Measurements from ENCODE around the gene C11orf52. TPM values are rescaled to one million over a fixed set of nuclear protein-coding genes. Genes with fewer than 3 reads are reported as not detected.

Gene C11orf52
- polyA plus RNA-seq, 1 donor = 10.0 TPM

DNA sequence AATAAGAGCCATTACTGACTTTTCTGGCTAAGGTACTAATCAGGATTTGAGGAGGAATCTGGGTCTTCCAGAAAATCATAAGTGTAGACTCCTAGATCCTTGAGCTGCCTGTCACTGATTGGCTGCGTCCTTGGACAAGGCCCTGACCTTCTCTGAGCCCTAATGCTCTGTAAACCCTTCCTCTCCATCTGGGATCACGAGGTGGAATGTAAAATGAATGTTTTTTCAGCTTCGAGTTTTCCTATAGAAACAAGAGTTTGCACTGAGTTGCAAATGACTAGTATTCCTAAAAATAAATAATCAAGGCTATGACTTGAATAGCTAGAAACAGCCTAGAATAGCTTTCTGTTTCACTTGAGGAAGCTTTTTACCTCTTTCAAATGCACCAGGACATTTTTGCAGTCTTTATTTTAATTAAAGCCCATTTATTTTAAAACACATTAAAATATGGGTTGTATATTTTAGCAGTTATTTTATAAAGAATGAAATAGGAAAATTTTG, 17.4 kb downstream of the C11orf52 start:
- DNase-seq = no peak

GRCh38 chr11:111937461-111937769, 18.7 kb downstream of the C11orf52 start:
- no peak for DNase-seq

DNA sequence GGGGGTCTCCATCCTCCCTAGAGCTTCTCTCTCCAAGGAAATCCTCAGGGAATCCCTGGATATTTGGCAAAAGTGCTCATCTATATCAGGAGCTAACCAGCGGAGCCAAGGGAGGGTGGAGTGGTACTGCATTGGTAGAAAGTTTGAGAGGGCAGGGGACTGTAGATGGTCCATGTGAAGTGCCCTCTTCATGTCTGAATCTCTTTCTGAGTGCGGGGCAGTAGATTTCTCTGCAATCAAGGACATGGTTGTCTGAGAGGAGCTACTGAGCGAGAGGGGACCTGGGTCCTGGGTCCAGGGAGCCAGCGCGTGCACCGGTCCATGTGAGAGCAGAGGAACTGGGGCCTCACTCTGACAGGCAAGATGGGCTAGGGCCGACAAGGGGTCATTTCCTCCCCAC, 19.1 kb downstream of the C11orf52 start:
- no peak for DNase-seq

DNA sequence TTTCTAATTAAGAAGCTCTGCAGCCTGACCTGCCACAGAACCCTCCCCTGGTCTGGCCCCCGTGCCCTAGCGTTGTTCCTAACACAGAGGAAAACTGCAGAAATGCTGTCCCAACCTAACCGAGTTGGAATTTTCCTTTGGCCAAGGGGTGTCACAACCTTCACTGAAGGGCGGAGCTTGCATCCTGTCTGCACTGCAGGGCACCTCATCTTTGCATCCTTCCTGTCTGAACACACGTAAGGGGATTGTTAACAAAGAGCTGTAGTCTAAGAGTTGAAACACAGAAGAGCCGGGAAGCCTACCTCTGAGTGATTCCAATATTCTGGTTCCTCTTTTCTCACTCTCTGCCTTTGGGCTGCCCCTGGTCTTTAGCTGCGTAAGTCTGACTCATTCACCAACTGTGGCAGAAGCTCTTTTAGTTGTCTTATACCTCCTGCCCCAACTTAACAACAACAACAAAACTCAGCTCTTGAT, 20.0 kb downstream of the C11orf52 start:
- DNase-seq = no peak

- DNase-seq = no peak
Observed at GRCh38 chr11:111939836-111940604, 21.3 kb downstream of the C11orf52 start.

GRCh38 chr11:111941963-111942362, 23.2 kb downstream of the C11orf52 start:
- no peak for DNase-seq

GRCh38 chr11:111942829-111943228, 24.1 kb downstream of the C11orf52 start:
- DNase-seq = no peak

DNA sequence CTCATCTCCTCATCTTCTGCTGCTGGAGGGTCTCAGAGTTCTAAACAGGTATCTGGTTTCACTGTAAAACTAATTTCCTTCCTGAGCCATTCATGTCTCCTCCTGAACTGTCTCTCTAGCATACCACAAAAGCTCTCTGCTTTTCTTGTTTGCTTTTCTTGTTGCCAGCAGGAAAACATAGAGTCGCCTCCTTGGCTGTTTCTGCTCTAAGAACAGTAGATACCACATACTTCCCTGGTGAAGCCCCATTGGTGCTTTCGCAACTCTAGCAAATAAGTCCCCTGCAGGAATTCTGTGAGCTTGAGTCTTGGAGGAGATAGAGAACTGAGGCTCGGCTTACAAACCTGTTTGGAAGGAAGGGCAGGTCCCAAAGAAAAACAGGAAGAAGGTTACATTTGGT, 25.4 kb downstream of the C11orf52 start:
- no peak for DNase-seq

DNA sequence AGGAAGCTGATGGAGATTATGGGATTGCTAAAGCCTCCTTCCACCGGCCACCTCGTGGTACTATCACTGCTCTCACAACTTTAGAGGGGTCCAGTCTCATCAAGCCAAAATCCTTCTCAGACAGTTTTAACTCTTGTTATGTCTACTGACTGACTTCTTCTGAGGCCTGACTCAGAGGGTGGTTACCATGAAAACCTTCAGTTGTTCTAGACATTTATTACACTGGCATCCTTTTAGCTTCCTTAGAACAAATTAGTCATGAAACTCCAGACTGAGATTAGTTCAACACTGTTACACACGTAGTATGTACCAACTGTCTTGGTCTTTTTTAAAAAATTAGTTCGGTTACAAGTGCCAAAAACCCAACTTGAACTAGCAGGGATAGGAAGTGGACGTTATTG, 25.9 kb downstream of the C11orf52 start:
- no peak for DNase-seq

GRCh38 chr11:111945198-111945597, 26.5 kb downstream of the C11orf52 start:
- DNase-seq = no peak

- no peak for DNase-seq
Observed at GRCh38 chr11:111946499-111946898, 27.8 kb downstream of the C11orf52 start.

GRCh38 chr11:111947143-111947542, 28.4 kb downstream of the C11orf52 start:
- no peak for DNase-seq

GRCh38 chr11:111949519-111950426, 31.1 kb downstream of the C11orf52 start:
- DNase-seq = no peak

DNA sequence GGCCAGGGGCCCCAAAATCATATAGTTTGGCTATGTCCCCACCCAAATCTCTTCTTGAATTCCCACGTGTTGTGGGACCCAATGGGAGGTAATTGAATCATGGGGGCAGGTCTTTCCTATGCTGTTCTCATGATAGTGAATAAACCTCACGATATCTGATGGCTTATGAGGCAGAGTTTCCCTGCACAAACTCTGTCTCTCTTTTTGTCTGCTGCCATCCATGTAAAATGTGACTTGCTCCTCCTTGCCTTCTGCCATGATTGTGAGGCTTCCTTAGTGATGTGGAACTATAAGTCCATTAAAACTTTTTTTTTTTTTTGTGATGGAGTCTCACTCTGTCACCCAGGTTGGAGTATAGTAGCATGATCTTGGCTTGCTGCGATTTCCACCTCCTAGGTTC, 32.9 kb downstream of the C11orf52 start:
- DNase-seq = no peak

- DNase-seq = no peak
Observed at GRCh38 chr11:111954154-111954553, 35.4 kb downstream of the C11orf52 start.

DNA sequence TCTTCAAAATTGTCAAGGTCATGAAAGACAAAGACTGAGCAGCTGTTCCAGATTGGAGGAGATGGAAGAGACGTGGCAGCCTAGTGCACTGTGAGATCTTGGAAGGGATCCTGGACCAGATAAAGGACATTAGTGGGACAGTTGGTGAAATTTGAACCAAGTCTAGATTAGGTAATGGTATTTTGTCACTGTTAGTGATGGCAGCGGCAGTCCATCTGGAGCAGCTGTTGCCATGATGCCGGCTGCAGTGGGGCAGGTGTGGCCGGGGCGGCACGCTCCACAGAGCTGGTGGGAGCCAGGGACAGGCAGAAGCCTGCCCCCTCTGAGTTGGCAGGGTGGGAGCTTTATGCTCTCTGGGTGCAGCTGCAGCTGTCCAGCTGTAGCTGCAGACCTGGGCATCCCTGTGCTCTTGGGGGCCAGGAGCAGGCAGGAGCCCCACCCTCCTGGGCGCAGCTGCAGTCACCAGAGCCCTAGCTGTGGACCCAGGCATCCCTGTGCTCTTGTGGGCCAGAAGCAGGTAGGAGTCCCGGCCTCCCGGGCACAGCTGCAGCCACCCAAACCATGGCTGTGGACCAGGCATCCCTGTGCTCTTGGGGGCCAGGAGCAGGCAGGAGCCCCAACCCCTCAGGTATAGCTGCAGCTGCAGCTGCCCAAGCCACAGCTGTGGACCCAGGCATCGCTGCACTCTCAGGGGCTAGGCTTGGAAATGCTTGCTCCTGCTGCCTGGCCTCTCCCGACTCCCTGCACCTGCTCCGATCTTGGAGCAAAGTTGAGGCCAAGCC, 39.1 kb downstream of the C11orf52 start:
- no peak for DNase-seq

GRCh38 chr11:111960916-111961315, 42.2 kb downstream of the C11orf52 start:
- DNase-seq = no peak

DNA sequence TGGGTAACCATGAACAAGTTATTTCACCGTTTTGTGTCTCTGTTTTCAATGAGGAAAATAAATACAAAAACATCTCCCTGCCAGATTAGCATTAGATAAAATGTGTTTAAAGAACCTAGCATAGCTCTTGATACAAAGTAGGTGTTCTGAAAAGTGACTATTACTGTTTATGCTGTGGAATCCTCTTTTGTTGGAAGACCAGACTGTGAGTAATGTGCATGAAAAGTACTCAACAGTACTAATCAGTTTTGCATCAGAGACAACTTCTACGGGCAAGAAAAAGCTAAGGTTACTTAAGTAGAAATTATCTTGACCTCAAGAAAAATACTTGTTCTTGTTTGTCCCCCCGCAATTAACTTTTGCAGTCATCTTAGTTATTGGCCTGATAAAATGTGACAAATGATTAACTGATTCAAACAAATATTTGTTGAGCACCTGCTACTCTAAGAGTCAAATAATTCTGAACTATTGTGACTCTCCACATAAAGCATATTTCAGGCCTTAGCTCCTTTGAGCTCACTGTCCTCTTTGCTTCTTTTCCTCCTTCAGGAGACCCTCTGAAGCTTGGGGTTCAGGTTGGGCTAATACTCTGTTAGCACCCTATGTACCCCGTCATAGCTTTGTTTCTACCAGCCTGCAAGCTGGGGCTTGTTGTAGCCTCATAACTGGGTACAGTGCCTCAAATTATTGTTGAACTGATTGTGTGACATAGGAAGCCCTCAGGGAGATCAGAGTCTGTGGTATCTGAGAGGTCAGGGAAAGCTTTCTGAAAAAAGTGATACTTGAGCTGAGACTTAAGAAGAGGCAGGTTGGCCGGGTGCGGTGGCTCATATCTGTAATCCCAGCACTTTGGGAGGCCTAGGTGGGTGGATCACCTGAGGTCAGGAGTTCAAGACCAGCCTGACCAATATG, 42.9 kb downstream of the C11orf52 start:
- DNase-seq = no peak

DNA sequence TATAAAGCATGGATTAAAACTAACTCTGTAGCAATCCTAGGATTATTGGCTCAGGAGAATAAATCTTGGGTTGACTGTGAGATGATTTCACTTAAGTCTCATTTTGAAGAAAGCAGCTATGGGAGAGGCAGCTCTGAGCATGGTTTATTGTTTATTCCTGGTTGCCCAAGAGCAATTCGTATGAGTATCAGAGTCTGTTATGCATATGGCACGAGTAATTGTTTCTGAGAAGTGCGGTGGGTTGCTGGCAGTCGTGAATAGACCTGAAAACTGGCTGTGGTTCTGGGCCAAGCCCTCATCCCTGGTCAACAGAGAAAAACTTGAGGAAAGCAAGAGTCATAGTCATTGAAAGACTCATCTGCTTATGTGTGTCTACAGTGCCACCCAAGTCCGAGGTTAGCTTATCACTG, 45.2 kb downstream of the C11orf52 start:
- DNase-seq = no peak

GRCh38 chr11:111966678-111967077, 48.0 kb downstream of the C11orf52 start:
- no peak for DNase-seq

DNA sequence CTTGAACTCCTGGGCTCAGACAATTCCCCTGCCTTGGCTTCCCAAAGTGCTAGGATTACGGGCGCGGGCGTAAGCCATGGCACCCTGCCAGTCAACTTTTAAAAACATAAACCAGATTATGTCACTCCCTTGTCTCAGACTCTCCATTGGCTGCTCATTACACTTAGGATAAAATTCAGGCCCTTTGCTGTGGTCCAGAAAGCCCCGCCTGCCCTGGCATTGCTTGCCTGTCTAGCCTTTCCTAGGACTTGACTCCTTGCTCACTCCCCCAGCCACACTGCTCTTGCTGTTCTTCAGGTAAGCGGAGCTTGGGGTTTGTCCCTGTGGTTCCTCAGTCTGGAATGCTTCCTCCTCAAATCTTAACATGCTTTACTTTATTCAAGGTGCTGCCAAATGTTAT, 48.9 kb downstream of the C11orf52 start:
- DNase-seq = no peak

Measured in left kidney (tissue), 2 donors.